ENCODE data around the gene CTXN1.

DNA sequence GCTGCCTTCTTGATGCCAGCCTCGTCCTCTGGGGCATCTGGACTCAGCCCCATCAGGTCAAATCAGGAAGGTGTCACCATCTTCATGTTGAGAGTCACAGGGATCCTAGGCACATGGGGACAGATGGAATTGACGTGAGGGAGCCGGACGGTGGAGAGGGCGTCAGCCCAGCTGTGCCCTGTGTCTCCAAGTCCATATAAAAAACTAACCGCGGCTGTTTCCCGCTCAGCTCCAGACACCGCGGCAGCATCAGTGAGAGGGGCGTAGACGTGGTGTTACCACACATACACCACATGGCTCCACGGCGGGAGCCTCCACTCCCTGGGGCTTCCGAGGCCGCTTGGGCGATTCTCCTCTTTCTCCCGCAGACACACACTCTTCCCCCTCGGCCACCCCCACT lies 46.1 kb downstream of the CTXN1 start:
- TF ChIP-seq, protein P1, sequence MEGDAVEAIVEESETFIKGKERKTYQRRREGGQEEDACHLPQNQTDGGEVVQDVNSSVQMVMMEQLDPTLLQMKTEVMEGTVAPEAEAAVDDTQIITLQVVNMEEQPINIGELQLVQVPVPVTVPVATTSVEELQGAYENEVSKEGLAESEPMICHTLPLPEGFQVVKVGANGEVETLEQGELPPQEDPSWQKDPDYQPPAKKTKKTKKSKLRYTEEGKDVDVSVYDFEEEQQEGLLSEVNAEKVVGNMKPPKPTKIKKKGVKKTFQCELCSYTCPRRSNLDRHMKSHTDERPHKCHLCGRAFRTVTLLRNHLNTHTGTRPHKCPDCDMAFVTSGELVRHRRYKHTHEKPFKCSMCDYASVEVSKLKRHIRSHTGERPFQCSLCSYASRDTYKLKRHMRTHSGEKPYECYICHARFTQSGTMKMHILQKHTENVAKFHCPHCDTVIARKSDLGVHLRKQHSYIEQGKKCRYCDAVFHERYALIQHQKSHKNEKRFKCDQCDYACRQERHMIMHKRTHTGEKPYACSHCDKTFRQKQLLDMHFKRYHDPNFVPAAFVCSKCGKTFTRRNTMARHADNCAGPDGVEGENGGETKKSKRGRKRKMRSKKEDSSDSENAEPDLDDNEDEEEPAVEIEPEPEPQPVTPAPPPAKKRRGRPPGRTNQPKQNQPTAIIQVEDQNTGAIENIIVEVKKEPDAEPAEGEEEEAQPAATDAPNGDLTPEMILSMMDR (IDR thresholded peaks at IDR 0.05): no peak
- TF ChIP-seq POLR2AphosphoS5 (IDR thresholded peaks at IDR 0.05): no peak
- TF ChIP-seq POLR2A (IDR thresholded peaks at IDR 0.05): no peak
- no peak for TF ChIP-seq EP300 (IDR thresholded peaks at IDR 0.05)

Data from stomach (tissue), 4 donors.